GM12892 (cell line): ENCODE results near the gene HTT.

Source experiments
- DNase-seq: peaks from one replicate; pipeline ENCODE4 v3.0.0; 2011; ENCODE audit not compliant: insufficient read length
- FAIRE-seq: peaks from 2 replicates; lab custom pipeline; 2011; peaks lifted over from hg19 to GRCh38; lab: Jason Lieb, UNC
- POLR2A ChIP-seq: IDR thresholded peaks from 2 replicates; pipeline ENCODE4 v1.6.1; 2011; ENCODE audit warnings: low read depth, low read length, control low read depth
- POLR2AphosphoS5 ChIP-seq: IDR thresholded peaks from 2 replicates; pipeline ENCODE4 v1.6.1; 2011; ENCODE audit warnings: low read depth, low read length, control low read depth
- TAF1 ChIP-seq: IDR thresholded peaks from 2 replicates; pipeline ENCODE4 v1.6.1; 2011; ENCODE audit warnings: low read depth, mild to moderate bottlenecking, control low read depth, low read length, borderline replicate concordance

The HTT gene

DNA sequence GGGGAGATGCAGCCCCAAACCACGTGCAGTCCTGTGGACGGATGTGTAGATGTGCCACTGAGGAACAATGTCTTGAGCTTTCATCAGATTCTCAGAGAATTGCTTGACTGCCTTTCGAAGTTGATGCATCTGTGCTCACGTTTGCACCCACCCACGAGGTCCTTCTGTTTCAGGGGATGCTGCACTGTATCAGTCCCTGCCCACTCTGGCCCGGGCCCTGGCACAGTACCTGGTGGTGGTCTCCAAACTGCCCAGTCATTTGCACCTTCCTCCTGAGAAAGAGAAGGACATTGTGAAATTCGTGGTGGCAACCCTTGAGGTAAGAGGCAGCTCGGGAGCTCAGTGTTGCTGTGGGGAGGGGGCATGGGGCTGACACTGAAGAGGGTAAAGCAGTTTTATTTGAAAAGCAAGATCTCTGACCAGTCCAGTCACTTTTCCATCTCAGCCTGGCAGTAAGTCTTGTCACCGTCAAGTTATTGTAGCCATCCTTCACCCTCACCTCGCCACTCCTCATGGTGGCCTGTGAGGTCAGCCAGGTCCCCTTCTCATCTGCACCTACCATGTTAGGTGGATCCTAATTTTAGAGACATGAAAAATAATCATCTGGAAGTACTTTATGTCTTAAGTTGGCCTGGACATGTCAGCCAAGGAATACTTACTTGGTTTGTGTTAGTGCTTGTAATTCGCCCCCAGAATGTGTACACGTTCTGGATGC lies 138.1 kb downstream of the HTT start:
- DNase-seq (no peak), FAIRE-seq (no peak)
- TF ChIP-seq POLR2AphosphoS5 (no peak), TAF1 (no peak), POLR2A (no peak)

DNA sequence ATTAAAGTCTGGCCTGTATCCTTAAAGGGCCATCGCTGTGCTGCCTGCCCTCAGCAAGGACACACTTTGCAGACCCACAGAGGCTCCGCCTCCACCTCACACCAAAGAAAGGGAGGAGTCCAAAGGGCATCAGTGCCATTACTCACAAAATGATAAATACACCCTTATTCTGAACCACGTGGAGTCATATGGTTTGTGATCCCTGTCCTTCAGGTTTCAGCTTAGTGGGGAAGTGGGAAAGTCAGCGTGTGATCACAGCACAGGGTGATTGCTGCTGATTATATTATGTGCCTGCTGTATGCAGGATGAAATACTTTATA lies 138.6 kb downstream of the HTT start:
- no peak for FAIRE-seq
- no peak for DNase-seq

DNA sequence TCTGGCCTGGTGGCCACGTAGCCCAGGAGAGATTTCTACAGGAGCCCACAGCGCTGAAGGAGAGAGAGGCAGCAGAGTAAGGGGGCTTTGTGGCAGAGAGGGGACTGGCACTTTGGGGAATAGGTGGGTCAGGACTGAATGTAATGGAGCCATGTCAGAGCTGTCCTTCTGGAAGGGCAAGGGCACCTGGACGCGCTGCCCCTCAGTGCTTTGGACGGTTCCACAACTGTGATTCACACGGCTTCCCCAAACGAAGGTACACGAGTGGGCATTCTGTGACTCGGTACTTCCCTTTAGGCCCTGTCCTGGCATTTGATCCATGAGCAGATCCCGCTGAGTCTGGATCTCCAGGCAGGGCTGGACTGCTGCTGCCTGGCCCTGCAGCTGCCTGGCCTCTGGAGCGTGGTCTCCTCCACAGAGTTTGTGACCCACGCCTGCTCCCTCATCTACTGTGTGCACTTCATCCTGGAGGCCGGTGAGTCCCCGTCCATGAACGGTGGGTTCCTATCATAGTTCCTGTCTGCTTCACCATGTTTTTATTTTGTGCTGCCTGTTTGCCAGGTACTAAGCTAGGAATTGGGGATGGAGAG lies 139.3 kb downstream of the HTT start:
- no peak for DNase-seq
- no peak for FAIRE-seq
- 0 out of 2 replicates have a peak, but pooled peaks have one; percentile 27 for TF ChIP-seq POLR2A
- no peak; the same call in 1 of the 2 replicates for TF ChIP-seq POLR2AphosphoS5
- no peak for TF ChIP-seq TAF1

More for the DNA sequence above, 138.6 kb downstream of the HTT start:
- TF ChIP-seq POLR2AphosphoS5 (no peak), POLR2A (no peak), TAF1 (no peak)

DNA sequence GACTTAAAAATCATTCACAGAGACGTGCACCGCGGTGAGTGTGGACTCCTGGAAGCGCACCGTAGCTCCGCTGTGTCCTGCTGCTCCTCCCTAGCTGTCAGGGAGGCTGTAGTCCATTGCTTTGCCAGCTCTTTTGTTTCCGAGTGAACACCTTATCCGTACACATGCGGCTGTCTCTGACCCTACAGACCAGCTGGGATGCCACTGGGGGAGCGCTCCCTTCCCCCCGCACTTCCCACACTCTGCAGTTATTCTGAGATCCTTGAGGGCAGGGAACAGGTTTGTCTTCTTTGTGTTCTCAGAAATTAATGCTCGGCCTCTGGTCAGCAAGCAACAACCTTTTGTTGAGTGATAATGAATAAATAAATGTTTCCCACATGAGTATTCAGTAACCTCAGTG lies 140.8 kb downstream of the HTT start:
- no peak for TF ChIP-seq POLR2AphosphoS5
- TF ChIP-seq TAF1, result no peak
- TF ChIP-seq POLR2A, result no peak
- FAIRE-seq (no peak), DNase-seq (no peak)

DNA sequence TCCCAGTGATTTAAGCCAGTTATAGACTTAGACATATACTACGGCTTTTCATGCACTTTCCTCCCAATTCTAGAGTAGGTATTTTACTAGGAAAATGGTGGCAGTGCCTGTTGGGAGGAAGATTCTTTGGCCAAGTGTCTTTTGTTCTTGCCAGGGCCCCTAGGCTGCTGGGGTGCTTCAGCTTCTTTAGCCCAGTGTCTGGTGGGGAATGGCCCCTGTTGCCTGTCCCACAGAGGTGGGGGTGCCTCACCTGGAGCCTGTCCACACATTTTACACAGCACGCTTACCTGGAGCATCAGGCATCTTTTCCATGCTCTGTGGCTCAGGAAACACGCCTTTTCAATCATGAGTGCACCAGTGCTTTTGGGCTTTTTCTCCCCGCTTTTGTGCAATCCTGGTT lies 141.3 kb downstream of the HTT start:
- FAIRE-seq (no peak), DNase-seq (no peak)
- TF ChIP-seq POLR2AphosphoS5 (no peak), POLR2A (no peak), TAF1 (no peak)

DNA sequence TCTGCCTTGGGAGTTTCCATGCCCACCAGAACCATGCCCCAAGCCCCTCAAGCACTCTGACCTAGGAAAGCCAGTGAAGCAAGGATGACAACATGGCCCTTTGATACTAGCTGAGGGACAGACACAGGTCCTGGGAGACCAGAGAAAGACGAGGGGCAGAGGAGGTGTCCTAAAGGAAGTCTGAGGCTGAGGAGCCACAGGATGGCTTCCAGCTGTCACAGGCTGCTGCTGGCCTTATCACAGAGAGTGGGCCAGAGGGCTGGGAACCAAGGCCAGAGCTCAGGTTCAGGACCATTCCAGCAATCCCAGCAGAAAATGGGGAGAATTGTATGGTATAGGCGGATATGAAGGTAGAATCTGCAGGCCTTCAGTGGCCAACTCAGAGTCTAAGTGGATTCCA lies 142.8 kb downstream of the HTT start:
- FAIRE-seq, result no peak
- DNase-seq, result no peak
- TF ChIP-seq TAF1, result no peak
- TF ChIP-seq POLR2AphosphoS5, result no peak
- no peak for TF ChIP-seq POLR2A

DNA sequence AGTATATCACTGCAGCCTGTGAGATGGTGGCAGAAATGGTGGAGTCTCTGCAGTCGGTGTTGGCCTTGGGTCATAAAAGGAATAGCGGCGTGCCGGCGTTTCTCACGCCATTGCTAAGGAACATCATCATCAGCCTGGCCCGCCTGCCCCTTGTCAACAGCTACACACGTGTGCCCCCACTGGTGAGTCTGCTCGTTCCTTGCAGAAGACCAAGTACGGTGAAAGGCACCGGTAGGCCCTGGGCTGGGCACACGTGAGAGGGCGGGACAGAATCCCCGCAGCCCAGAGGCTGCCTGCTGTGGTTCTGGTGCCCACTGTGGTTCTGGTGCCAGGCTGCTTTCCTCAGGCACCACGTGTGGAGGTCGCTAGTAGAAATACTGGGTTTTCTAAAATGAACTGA lies 143.3 kb downstream of the HTT start:
- FAIRE-seq, result no peak
- DNase-seq, result no peak
- TF ChIP-seq TAF1, result no peak
- no peak for TF ChIP-seq POLR2AphosphoS5
- TF ChIP-seq POLR2A, result no peak

DNA sequence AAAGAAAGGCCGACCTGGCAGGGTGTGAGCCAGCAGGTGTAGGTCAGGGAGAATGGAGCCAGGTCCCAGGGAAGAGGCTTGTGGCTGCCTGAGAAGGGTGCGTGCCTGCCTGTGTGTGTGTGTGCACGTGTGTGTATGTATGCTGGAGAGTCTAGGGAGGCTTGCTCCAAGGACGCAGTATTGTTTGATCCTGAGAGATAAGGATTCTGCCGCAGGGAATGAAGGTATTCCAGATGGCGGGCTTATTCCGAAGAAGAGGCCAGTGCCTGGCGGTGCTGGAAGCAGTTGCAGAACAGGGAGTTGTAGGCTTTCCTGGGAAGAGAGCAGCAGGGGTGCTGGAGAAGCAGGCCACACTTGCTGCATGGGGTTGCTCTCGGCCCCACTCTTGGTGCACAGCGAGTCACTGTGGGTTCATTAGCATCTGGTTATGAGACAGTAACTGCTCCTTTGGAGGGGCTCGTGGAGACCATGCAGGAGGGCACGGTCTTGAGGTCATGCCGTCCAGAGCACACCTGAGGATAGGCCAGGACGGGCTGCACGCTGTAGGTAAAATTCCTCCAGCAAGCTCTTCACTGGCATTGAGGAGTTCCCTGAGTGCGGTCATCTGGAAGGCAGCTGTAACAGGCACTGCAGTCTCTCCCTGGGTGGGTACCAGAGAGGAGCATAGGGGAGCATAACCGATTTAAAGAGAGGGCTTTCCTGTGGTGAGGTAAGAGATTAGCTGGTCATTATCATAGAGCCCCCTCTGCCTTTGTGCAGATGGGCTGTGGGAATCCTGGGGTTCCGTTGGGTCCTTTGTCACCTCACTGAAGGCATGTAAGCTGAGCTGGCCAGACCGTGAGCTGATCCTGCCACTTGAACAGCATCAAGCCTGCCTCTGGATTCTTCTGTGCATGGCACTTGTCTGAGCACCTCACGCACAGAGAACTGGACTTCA lies 144.6 kb downstream of the HTT start:
- TF ChIP-seq POLR2AphosphoS5 (no peak), POLR2A (no peak), TAF1 (no peak)
- DNase-seq, result no peak
- FAIRE-seq, result no peak

DNA sequence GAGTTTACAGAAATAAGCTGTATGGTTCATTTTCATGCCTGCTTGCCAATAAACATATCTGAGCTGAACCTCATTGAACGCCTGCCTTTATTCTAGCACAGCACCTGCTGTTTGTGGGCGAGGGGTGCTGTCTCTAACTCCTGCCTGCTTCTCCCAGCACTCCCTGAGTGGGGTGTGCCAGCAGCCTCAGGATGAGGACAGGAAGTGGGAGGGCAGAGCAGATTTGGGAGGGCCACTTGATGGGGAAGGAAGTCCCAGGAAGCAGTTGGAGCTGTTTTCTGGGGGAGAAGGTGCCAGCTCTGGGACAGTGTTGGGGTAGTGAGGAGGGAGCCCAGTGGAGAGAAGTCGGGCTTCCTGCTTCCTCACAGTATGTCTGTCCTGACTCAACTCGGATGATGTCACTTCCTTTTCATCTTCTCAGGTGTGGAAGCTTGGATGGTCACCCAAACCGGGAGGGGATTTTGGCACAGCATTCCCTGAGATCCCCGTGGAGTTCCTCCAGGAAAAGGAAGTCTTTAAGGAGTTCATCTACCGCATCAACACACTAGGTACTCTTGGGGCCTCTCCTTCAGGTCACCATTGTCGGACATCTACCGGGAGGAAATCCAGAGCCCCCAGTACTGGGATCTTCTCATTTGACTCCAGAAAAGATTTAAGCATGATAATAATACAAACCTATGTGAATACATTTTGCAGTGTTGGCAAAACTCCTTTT lies 145.4 kb downstream of the HTT start:
- DNase-seq (no peak), FAIRE-seq (no peak)
- no peak for TF ChIP-seq POLR2A
- no peak for TF ChIP-seq TAF1
- no peak for TF ChIP-seq POLR2AphosphoS5

DNA sequence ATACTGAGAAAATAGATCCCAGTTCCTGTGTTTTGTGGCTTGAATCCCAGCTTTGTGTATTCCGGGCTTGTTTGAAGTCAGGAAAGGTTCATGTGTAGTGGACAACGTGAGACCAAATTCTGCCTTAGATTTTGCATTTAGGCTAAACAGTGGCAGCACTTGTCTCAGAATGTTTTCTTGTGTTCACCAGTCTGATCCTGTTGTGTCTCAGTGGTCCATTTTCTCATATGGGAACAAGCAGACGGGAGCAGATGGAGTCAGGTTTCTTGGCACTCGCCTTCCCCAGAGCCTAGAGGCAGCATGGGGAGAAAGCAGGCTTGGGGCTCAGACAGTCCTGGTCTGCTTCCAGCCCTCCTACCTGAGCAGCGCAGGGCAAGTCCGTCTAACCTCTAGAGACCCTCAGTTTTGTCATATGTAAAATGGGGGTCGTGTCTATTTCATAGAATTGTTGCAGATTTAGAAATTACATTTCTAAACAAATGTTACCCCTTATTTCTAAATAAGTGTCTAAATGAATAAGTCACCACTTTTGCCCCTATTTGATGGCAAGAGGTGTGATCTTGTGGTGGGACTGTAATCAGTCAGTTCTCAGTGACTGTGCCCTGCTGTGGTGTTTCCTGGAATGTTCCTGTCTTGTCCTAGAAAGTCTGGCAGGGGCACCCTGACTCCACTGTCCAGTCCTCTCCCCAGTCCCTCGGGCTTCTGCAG lies 146.1 kb downstream of the HTT start:
- no peak for FAIRE-seq
- no peak for TF ChIP-seq TAF1
- no peak for TF ChIP-seq POLR2A
- TF ChIP-seq POLR2AphosphoS5, result no peak
- DNase-seq, result no peak

DNA sequence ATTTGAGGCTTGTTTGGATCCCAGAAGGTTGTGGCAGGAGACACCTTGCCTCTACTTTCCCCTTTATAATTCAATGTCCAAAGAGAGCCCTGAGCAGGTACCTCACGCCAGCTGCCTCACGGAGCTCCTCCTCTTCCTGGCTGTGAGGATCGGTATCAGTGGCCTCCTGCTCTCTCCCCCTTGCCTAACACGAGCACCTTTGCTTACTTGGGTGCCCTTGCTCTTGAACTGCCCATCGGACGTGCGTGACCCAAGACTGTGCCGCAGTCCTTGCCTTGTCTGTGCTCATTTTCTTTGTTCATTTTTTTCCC lies 146.7 kb downstream of the HTT start:
- TF ChIP-seq POLR2AphosphoS5 (no peak), POLR2A (no peak), TAF1 (no peak)
- no peak for FAIRE-seq
- no peak for DNase-seq

DNA sequence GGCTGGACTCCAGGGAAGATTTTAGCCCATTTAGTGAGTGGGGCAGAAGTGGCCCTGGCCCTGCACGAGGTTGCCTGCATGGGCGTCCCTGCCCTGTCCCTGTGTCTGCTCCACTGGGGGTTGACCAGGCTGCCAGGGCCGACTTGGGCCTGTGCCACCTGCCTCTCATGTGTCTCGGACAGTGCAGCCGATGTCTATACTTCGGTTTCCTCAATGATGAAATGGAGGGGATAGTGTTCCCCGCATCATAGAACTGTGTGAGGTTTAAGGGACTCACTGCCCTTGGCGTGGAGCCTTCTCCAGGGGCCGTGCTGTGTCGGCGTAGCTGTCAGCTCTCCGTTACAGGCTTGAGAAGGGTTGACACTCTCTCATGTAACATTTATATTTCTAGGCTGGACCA lies 147.5 kb downstream of the HTT start:
- FAIRE-seq (no peak), DNase-seq (no peak)
- TF ChIP-seq POLR2A (no peak), TAF1 (no peak), POLR2AphosphoS5 (no peak)
